ENCODE data around the gene PLCD1.

PLCD1 gene

DNA sequence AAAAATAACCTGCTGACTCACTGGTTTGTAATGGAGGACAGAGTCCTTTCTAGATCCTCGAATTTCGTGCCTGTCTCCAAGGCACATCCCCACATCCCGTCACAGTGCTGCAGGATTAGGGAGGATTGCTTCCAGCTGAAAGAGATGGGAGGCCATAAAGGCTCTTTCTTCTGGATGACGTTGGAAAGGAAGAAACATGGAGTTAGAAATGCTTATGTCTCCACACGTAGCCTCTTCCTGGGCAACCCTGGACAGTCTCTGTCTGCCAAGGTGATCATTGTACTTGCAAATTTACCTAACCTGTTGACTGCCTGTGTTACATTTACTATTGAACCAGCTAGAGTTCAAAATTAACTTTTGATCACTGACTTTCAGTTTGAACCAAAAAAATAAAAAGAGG, 66.4 kb downstream of the PLCD1 start:
- TF ChIP-seq, protein P1, sequence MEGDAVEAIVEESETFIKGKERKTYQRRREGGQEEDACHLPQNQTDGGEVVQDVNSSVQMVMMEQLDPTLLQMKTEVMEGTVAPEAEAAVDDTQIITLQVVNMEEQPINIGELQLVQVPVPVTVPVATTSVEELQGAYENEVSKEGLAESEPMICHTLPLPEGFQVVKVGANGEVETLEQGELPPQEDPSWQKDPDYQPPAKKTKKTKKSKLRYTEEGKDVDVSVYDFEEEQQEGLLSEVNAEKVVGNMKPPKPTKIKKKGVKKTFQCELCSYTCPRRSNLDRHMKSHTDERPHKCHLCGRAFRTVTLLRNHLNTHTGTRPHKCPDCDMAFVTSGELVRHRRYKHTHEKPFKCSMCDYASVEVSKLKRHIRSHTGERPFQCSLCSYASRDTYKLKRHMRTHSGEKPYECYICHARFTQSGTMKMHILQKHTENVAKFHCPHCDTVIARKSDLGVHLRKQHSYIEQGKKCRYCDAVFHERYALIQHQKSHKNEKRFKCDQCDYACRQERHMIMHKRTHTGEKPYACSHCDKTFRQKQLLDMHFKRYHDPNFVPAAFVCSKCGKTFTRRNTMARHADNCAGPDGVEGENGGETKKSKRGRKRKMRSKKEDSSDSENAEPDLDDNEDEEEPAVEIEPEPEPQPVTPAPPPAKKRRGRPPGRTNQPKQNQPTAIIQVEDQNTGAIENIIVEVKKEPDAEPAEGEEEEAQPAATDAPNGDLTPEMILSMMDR (IDR thresholded peaks at IDR 0.05; ENCODE audit: insufficient read depth, low read depth, low read length, missing control alignments), result no peak
- H3K4me3 ChIP-seq (ENCODE audit: low read depth, low read length), result no peak overlapping the region
- DNase-seq (ENCODE audit: low read depth), result no peak

GRCh38 chr3:37961622-37962431, 67.6 kb downstream of the PLCD1 start:
- no peak for DNase-seq (ENCODE audit: low read depth)
- no peak overlapping the region for H3K4me3 ChIP-seq (ENCODE audit: low read depth, low read length)

GRCh38 chr3:37957539-37957936, 71.9 kb downstream of the PLCD1 start:
- H3K4me3 ChIP-seq (ENCODE audit: low read depth, low read length), result no peak overlapping the region
- TF ChIP-seq, protein P1 (IDR thresholded peaks at IDR 0.05; ENCODE audit: insufficient read depth, low read depth, low read length, missing control alignments), result no peak
- DNase-seq (ENCODE audit: low read depth), result no peak

More at GRCh38 chr3:37961622-37962431, 67.6 kb downstream of the PLCD1 start:
- TF ChIP-seq, protein P1 (IDR thresholded peaks at IDR 0.05; ENCODE audit: insufficient read depth, low read depth, low read length, missing control alignments), result no peak

Measured in GM12865 (cell line).